Measurements from ENCODE around the gene SIPA1L3.
A peak's percentile ranks its signal among the peaks of the same experiment; 100 is the strongest.
"Not testable (repeated sequence)": the region's sequence is repeated elsewhere in the genome, so short reads cannot be mapped to it uniquely, and the experiment has no call there.

The SIPA1L3 gene

DNA sequence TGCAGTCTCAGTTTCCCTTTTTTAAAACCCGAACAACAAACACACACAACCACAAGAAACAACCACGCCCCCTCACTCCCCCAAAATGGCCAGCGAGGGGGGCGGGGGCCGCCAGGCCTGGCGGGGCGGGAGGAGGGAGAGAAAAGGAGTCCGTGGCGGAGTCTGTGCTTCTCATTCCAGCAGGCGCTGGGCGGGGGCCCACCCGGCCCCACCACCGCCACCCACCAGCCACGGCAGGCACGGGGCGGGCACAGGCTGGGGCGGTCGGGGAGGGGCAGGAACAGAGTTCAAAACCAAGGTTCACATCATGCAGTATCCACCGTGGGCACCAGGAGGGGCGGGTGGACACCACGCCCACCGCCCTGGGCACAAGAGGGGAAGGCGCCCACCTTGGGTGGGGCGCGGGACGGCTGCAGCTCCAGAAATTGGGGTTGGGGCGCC, 304.2 kb downstream of the SIPA1L3 start:
- no peak for DNase-seq (ENCODE audit: low read depth in 2 of 2)

DNA sequence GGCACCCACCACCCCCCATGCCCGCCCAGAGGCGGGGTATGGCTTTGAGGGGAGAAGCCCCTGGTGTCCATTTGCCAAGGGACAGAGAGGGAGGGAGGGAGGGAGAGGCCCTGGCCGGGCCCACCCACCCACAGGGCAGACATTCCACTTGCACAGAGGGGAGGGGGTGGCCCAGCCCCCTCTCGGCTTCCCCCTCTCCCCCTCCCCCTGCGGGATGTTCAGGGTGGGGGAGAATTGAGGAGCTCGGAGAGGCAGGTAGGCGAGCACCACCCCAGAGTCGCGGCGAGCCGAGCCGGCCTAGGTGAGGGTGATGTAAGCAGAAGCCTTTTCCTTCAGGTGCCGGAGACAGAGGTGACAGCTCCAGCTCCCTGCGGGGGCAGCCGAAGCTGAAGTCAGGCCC, 304.8 kb downstream of the SIPA1L3 start:
- no peak for DNase-seq (ENCODE audit: low read depth in 2 of 2)

DNA sequence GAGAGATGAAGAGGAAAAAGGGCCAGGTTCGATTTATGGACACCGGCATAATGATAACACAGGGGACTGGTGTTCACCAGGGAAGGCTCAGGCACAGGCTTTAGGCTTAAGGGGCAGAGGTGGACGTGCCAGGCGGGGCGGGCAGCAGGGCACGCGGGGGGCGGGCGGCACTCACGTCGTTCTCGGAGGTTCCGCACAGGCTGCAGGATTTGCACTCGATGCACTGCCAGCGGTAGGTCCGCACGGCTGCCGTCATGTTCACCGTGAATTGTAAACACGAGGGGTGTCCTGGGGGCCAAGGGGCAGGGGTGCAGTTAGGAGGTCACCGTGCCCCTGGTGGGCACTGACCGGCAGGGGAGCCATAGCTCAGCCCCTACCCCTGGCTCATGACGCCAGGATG, 306.5 kb downstream of the SIPA1L3 start:
- DNase-seq (ENCODE audit: low read depth in 2 of 2) = no peak

DNA sequence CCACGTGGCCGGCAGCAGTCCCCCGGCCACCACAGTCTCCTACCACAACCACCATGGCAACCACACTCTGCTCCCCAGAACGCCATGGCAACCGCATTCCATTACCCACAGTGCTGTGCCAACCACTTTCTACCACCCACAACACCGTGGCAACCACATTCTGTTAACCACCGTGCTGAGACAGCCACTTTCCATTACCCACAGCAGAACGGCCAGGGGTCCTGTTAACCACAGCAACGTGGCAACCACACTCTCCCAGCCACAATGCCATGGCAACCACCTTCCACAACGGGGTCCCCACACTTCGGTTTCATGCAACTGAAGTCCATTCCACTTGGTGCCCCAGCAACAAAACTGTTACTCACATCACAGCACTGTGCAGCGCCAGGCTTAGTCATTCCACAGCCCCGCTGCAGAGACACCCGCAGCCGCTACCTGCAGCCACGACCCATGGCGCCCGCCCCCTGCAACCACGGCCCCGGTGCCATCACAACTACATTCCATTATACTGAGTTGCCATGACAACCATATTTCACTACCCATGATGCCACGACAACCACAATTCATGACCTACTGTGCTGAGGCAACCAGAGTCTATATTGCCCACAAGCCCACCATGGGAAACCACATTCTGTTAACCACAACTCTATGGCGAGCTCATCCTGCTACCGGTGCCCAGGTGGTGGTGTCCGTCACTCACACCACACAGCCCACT, 307.1 kb downstream of the SIPA1L3 start:
- DNase-seq (ENCODE audit: low read depth in 2 of 2) = peak; percentile 65 to 69

DNA sequence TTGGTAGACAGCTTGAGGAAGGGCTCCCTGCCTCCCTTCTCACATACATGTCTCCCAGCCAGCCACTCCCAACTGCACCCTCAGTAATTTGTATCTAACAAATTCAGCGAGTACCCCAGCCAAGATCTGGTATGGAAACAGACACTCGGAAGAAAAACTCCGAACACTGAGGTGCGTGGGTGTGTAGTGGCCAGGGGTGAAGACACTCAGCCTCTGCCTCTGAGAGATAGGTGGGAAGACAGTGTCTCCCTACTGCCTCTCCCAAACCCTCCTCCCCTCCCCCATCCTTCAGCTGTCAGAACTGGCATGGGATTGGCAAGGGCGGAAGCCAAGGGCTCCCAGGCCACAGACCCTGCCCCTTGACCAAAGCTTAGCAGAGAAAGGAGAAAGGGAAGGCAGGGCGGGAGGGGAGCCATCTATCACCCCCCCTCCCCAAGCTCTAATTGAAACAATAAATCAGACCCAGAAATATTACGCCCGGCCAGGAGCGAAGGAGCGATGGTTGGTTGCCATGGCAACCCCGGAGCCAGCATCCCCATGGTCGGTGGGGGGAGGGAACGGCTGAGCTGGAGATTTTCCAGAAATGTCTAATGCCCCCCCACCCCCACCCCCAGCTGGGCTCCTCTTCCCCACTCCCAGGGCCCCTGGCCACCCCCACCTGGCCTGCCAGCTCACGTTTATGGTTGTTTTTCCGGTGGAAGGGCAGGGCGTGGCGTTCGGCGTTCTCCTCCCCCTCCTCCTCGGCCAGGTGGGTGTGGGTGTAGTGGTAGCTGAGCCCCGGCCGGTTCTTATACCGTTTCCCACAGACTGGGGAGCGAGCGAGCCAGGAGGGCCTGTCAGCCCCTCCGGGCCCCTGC, 310.0 kb downstream of the SIPA1L3 start:
- no peak for DNase-seq (ENCODE audit: low read depth in 2 of 2)

DNA sequence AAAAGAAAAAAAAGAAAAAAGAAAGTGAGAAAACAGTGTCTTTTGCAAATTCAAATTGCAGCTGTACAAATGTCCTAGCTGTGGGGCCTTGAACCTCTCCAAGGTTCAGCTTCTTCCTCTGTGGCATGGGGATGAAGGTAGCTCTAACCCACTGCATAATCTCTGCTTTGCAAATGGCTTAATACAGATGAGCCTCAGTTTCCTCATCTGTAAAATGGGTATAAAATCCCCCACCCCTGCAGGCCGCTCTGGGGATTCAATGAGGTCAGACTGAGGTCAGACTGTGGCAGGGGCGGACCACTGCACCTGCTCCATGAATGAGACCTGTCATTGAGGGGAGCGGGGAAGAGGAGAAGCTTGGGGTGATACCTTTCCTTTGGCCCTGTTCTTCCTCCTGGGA, 311.2 kb downstream of the SIPA1L3 start:
- no peak for DNase-seq (ENCODE audit: low read depth in 2 of 2)

DNA sequence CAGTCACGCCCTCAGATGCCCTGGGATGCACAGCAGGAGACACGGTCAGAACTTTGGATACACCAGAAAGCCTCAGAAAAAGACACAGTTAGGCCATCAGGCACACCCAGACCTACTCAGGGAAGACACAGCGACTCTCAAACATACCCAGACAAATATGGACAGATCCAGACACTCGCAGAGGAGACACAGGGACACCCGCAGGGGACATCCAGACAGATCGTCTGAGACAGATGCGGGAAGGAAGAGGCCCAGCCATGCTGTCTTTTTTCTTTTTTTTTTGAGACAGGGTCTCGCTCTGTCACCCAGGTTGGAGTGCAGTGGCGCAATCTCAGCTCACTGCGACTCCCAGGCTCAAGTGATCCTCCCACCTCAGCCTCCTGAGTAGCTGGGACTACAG, 312.2 kb downstream of the SIPA1L3 start:
- DNase-seq (ENCODE audit: low read depth in 2 of 2) = no peak

DNA sequence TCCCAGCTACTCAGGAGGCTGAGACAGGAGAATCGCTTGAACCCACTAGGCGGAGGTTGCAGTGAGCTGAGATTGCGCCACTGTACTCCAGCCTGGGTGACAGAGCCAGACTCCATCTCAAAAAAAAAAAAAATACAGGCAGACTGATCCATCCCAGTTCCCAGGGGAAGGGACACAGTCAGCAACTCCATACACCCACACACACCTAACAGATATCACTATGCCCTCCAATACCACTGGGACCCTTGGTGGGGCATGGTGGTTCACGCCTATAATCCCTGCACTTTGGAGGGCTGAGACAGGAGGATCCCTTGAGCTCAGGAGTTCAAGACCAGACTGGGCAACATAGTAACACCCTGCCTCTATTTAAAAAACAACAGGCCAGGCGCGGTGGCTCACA, 314.4 kb downstream of the SIPA1L3 start:
- no peak for DNase-seq (ENCODE audit: low read depth in 2 of 2)

DNA sequence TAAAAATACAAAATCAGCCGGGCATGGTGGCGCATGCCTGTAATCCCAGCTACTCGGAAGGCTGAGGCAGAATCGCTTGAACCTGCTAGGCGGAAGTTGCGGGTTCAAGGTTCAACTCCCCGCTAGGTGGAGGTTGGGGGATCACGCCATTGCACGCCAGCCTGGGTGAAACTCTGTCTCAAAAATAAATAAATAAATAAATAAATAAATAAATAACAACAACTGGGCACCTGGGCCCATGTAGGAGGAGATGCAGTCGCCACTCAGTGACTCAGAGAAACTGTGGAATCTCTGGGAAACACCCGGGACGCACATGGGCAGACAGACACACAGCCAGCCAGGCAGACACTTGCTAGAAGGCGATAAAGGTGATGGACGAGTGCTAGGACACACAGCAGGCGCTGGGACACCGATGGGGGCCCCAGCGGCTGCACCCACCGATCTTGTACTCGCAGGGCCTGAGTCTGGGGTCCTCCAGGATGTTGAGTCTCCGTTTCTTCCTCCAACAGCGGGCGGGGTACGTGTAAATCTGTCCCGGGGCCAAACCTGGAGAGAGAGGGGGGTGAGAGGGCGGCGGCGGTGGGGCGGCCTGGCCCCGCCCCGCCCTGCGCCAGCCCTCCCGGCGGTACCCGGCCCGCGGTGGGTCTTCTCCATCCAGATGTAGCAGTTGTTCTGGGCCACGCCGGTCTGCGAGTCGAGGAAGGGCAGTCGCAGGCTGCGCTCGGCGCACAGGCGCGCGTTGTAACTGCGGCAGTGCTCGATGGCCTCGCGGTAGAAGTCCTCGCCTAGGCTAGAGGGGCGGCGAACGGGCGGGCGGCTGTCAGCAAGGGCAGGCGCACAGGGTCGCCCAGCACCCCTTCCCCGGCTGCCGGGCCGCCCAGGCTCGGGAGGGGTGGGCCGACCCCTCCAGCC, 315.2 kb downstream of the SIPA1L3 start:
- DNase-seq (ENCODE audit: low read depth in 2 of 2) = no peak

DNA sequence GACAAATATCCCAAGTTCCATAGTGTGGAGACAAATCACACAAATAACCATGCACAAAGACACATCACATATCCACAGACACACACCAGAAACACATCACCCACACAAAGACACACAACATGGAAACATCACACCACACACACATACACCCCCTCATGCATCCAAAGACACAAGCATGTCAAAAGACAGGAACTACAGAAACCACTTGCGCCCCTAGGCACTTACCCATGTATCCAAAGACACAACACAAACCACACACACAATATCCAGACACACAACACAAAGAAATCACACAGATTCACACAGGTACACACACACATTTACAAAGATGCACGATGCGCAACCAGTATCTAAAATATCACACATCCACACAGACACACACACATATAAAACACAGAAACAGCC, 316.1 kb downstream of the SIPA1L3 start:
- no peak for DNase-seq (ENCODE audit: low read depth in 2 of 2)

DNA sequence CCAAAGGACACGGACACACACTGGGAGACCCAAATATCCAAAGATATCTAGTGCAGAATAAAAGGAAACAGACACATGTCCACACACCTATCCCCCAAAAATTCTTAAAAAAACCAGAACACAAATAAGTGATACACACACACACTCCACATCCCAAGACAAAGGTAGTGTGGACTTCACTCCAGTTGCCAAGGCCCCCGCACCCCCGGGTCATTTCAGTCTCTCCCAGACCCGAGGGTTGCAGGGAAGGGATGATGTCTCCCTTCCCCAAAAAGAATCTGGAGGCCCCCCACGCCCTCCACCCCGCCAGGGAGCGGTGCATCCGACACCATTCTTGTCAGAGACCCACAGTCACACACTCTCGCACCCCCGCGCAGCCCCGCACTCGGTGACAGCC, 316.6 kb downstream of the SIPA1L3 start:
- no peak for DNase-seq (ENCODE audit: low read depth in 2 of 2)

DNA sequence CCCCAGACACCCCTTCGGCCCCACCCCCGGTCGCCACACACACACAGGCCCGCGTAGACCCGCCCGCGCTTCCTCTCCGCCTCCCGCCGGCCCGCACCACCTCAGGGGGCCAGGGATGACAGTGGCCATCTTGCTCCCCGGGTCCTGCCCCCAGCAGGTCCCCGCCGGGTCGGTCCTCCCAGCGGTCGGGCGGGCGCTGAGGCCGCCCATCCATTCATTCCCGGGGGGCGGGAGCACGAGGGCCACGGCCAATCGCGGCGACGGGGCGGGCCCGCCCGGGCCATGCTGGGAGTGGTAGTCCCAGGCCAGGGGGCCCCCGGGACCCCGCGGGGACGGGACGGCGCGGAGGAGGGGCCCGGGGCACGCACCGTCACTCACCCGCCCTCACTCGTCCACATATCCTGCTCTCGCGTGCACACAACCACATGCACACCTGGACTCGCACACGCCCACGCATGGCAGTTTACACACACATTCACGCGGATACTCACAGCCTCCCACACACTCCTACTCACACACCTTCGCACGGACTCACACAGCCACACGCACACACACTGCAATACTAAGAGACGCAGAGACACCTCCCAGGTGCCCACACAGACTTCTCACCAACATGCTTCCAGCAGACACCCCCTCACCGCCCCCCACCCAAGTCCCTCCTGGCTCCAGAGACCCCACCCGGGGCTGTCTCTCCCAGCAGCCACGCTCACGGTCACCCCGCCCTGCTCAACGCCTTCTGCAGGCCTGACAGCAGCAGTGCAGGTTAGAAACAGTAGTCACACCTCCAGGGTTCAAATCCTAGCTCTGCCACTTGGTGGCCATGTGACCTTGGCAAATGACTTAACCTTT, 317.2 kb downstream of the SIPA1L3 start, which contains the start of gene DPF1:
Gene DPF1, minus strand, starts transcription at position 209 of the 849 bp plus-strand sequence. Its CDS starts 80 bp downstream, at position 129.
- DNase-seq (ENCODE audit: low read depth in 2 of 2) = peak in 1 of 2 donors; percentile 61

DNA sequence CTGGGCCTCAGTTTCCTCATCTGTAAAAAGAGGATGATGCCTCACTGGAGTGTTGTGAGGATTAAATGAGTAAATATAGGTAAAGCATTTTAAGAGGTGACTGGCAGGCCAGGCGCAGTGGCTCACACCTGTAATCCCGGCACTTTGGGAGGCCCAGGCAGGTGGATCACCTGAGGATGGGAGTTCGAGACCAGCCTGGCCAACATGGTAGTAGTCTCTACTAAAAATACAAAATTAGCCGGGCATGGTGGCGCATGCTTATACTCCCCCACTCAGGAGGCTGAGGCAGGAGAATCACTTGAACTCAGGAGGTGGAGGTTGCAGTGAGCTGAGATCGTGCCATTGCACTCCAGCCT, 317.8 kb downstream of the SIPA1L3 start:
- not testable (repeated sequence) for DNase-seq (ENCODE audit: low read depth in 2 of 2)

DNA sequence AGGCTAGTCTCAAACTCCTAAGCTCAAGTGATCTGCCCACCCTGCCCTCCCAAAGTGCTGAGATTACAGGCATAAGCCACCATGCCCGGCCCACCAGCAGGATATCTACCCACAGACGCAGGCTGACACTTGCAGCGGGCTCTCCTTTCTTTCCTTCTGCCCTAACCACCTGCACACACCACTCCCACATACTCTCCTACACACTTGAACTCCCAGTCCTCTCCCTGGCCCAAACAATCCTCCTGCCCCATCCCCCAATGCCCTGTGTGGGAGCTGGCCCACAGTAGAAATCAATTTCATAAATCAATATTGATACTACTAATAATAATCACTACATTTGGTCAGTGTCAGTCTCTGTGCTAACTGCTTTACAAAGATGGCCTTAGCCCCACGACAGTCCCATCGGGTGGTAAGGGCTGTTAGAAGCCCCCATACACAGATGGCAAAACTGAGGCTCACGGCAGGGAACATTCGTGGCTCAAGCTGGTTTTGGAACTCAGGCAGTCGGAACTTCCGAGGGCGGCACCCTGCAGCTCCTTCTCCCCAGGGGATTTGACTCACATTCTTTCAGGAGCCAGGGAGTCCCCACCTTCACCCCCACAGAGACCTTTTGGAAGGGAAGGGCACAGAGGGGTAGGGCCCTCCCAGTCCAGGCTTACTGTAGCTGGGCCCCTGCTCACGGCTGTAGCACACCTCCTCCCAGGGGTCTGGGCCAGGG, 320.4 kb downstream of the SIPA1L3 start:
- no peak for DNase-seq (ENCODE audit: low read depth in 2 of 2)

DNA sequence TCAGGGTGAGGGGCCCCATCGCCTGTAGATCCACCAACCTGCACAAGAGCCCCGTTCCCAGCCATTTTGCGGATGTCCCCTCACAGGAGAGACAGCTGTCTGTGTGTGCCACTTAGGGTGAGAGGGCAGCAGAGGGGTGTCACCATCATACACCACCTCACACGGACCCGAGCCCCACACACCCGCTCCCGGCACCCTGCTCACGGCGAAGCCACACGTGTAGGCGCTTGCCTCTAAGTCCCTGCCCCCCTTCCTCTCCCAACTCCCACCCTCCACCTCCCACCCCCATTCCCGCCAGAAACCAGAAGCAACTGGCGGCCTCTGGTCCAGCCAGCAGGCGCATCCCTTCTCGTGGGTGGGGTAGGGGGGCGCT, 321.0 kb downstream of the SIPA1L3 start:
- DNase-seq (ENCODE audit: low read depth in 2 of 2) = no peak

DNA sequence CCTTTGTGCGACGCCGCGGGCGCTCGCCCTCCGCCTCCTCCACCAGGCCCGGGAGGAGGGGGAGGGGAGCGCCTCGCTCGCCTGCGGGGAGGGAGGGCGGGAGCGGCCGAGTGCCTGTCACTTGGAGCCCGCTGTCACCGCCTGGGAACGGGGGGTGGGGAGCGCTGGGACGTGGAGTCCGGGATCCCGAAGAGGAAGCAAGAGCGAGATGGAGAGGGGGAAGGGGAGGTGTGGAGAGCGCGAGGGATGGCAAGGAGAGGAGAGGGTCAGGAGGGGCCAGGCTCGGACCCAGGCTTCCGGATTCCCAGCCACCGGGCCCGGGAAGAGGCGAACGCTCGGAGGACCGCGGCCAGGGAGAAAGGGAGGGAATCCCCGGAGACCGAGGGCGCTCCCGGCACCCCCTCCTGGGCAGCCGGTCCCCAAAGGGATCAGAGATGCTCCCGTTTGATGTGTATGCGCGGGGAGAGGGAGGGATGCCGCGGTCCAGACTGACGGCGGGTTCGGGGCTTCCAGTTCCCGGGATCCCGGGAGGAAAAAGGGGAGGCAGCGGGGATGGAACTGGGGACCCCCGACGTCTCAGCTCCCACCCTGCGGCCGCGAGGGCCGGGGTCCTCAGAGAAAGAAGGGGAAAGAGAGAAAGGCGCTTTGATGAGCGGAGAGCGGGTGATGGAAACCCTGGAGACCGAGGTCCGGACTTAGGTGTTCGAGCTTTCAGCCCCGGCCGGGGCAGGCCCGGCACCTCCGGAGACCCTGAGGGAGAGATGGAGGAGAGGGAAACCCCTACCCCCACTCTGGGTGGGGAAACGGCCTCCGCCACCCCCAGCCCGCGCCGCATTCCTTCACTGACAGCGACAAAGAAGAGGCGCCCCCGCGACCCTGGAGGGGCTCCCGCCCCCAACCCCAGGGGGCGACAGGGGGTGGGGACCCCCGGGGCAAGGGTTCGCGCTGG, 321.8 kb downstream of the SIPA1L3 start:
- DNase-seq (ENCODE audit: low read depth in 2 of 2) = no peak

DNA sequence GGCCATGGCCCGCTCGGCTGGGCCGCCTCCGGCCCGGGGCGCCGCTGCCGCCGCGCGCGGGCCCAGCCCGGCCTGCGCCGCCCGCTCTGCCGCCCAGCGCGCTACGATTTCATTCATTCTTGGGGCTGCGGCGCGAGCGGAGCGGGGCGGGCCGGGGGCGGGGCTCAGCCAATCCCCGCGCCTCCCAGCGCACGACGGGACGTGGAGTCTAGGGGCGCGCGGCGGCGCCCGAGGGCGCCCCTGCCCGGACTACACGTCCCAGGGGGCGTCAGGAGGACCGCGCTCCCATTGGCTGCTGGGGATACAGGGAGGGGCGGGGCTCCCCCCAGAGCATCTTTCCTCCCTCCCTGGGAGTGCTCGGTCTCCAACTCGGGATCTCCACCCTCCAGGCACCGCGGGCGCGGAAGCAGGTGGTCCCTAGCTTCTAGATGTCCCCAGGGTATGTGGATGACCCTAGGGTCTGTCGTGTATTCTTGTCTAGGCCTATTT, 322.6 kb downstream of the SIPA1L3 start:
- peak; percentile 62 to 75 for DNase-seq (ENCODE audit: low read depth in 2 of 2)

DNA sequence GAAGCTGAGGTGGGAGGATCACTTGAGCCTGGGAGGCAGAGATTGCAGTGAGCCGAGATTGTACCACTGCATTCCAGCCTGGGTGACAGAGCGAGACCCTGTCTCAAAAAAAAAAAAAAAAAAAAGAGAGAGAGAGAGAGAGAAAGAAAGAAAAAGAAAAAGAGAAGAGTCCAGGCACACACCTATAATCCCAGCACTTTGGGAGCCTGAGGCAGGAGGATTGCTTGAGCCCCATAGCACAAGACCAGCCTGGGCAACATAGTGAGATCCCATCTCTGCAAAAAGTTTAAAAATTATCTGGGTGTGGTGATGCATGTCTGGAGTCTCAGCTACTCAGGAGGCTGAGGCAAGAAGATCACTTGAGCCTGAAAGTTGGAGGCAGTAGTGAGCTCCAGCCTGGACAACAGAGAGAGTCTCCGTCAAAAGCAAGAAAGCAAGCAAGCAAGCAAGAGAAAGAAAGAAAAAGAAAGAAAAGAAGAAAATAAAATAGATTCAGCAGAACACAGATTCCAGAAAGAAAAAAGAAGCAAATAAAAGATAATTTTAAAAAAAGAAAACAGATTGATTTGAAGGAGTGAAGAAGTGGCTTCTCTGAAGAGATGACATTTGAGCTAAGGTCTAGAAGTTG, 323.6 kb downstream of the SIPA1L3 start:
- not testable (repeated sequence) for DNase-seq (ENCODE audit: low read depth in 2 of 2)

DNA sequence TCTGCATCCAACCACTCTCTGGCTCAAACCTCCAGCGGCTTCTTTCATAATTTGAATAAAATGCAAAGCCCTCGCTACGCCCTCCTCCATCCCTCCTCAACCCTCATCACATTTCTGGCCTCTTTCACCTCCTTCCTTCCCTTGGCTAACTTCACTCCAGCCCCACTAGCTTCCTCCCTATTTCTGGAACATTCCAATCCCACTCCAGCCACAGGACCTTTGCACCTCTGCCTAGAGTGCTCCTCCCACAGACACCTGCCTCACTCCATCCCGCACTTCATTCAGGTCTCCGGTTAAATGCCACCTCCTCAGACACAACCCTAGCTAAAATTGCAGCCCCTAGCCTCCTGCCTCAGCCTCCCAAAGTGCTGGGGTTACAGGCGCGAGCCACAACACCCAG, 324.9 kb downstream of the SIPA1L3 start:
- no peak for DNase-seq (ENCODE audit: low read depth in 2 of 2)
